Measurements from ENCODE around the gene GNAL.
"Not testable (repeated sequence)": the region's sequence is repeated elsewhere in the genome, so short reads cannot be mapped to it uniquely, and the experiment has no call there.

GNAL gene

DNA sequence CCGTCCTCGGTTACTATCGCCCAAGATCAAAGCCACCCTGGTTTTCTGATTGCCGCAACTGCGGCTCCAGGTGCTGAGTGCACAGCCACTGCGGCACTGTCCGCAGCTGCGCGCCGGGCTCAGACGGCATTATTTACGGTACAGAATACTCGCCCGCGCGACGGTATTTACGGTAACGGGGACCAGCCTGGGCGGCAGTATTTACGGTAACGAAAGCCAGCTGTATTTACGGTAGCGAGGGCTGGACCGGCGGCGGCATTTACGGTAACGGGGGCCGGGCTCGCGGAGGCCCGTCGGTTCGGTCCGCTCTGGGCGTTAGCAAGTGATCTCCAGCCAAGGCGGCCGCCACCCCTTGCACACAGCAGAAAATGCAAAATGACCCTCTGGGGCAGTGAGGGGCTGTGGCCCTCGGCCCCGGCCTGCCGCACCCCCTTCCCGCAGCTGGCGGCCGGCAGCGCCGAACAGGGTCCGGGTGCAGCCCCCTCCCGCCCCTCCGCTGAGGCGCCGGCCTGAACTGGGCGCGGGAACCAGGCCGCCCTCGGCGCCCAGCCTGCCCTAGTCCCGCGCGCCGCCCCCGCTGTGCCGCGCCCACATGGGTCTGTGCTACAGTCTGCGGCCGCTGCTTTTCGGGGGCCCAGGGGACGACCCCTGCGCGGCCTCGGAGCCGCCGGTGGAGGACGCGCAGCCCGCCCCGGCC is at the start of gene GNAL:
GNAL (plus strand) TSS at position 293 of the 697 bp plus-strand sequence; CDS start at position 593, 300 bp downstream.
- peak; percentile 86 for DNase-seq (ENCODE audit: low spot score)

DNA sequence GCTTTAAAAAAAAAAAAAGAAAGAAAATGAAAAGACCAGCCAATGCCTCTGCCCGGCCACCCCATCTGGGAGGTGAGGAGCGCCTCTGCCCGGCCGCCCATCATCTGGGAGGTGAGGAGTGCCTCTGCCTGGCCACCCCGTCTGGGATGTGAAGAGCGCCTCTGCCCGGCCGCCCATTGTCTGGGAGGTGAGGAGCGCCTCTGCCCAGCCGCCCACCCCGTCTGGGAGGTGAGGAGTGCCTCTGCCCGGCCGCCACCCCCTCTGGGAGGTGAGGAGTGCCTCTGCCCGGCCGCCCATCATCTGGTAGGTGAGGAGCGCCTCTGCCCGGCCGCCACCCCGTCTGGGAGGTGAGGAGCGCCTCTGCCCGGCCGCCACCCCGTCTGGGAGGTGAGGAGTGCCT is 41.8 kb upstream of the GNAL start:
- not testable (repeated sequence) for DNase-seq (ENCODE audit: low spot score)

DNA sequence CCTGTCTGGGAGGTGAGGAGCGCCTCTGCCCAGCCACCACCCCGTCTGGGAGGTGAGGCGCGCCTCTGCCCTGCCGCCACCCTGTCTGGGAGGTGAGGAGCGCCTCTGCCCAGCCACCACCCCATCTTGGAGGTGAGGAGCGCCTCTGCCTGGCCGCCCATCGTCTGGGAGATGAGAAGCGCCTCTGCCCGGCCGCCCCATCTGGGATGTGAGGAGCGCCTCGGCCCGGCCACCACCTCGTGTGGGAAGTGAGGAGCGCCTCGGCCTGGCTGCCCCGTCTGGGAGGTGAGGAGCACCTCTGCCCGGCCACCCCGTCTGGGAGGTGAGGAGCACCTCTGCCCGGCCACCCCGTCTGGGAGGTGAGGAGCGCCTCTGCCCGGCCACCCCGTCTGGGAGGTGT is 41.3 kb upstream of the GNAL start:
- DNase-seq (ENCODE audit: low spot score): not testable (repeated sequence)

DNA sequence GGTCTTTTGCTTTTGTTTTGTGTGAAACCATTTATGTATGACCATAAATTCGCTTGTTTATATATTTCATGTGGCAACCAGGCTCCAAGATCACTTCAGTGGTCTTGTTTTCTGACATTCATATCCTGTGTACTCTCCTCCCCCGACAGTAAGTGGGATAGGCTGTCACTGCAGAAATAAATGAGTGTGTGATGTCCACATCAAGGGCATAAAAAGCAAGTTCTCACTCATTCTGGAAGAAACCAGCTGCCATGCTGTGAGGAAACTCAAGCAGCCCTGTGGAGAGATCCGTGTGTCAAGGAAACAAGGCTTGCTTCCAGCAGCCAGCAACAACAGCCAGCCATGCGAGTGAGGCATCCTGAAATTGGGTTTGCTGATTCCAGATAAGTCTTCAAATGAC is 39.2 kb upstream of the GNAL start:
- DNase-seq (ENCODE audit: low spot score): no peak

DNA sequence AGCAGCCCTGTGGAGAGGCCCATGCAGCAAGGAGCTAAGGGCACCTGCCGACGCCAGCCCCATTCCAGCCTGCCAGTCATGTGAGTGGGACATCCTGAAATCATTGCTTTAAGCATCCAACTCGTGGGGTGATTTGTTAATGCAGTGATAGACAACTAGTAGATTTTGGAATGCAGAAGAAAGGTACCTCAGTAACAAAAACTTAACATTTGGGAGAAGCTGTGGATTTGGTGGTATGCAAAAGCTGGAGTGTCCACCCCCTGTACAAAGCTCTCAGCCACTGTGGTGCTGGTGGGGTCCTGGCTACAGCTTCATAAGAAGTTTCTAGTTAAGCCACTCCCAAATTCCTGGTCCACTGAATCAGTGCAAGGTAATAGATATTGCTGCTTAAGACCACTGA is 37.2 kb upstream of the GNAL start:
- DNase-seq (ENCODE audit: low spot score): no peak

DNA sequence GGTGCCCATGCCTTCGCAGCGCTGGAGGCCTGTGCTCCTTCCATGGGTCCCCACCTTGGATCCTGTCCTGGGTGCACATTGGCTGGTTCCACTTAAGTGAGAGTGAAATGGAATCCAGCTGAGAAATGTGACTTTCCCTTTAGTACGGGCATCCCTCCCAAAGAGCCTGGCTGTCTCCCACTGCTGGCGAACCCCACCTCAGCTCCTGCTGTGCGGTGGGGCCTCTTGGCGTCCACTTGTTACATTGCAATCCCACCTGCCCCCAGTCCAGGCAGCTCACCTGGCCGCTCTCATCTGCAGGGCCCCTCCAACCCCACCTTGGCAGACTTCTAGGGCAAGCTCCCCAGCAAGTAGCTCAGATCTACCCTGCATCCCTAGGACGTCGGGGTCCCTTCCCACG is 35.5 kb upstream of the GNAL start:
- no peak for DNase-seq (ENCODE audit: low spot score)

DNA sequence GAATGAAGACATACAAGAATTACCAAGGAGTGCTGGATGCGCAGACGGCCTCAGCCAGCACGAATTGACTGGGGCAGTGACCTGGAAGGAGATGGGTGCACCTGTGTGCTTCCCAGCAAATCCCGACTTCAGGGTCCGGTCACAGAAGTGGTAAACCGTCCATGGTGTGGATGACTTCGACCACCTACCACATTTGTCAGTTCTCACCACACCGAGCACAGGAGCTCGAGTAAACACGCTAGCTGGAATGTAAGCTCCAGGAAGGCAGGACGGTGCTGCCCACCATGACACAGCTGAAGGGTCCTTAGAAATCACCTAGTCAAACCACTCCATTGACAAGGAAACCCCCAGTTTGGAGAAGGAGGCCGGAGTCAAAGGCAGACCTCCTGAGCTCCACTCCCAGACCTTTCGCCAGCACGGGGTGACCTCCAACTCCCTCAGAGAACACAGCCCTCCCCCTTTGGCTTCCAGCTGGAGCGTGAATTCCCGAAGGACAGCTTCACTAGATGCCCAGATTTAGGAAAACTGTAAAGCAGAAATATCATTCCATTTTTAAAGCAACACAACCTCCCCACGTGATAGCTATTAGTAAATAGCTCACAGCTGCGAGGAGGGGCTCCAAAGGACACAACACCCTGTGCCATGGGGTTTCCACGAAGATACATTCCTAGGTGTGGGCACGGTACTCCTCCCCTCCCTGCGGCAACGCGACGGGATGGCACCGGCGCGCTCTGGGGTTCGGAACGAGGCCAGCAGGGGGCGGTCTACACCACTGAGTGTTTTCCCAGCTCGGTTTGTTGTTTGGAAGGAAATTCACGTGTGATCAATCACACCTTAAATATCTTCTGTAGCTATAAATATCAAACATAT is 34.1 kb upstream of the GNAL start:
- DNase-seq (ENCODE audit: low spot score): peak; percentile 84

DNA sequence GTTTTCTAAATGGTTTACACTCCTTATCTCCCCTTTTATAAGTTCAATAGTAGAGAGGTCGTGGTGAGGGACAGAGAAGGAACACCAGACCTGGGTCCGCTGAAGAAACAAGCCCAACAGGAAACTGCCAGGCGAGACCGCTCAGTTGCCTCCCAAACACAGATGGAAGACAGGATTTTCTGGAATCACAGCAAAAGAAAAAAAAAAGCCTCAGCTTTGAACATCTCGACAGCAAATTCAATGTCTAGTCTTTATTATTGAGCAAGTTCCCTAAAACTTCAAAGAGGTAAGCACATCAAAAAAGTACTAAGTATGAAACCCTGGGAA is 33.5 kb upstream of the GNAL start:
- no peak for DNase-seq (ENCODE audit: low spot score)

DNA sequence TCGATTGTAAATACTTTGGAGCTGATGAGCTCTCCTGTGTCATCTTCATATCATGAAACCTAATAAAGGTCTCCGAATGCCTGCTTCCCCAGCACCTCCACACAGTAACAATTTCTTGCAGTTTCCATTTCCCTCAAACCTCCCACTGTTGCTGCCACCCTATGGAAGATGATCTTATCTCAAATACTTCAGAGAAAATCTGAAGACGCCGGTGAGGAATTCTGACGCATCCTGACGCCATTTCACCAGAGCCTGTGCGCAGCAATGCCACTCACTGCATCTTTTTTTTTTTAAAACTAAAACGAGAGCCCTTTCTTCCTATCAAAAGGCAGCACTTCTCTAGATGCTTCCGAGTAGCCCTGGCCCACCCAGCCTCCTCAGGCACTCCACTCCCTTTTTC is 31.9 kb upstream of the GNAL start:
- DNase-seq (ENCODE audit: low spot score): no peak

DNA sequence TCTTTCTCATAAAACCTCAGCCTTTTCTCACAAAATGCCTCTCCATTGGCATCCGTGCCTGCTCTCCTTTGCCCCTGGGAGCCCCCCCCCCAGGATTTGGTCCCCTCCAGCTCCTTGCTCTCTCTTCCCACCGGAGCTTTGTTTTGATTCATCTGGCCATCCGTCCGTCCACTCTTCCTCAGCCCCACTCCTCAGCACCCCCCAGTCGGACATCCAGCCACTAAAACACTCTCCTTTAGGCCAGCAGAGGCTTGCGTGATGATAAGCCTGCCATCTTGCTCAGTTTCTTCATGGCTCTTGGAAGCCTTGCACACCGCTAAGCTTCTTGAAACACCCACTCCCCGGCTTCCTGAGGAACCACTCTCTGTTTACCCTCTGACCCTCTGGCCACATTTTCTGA is 31.5 kb upstream of the GNAL start:
- no peak for DNase-seq (ENCODE audit: low spot score)

DNA sequence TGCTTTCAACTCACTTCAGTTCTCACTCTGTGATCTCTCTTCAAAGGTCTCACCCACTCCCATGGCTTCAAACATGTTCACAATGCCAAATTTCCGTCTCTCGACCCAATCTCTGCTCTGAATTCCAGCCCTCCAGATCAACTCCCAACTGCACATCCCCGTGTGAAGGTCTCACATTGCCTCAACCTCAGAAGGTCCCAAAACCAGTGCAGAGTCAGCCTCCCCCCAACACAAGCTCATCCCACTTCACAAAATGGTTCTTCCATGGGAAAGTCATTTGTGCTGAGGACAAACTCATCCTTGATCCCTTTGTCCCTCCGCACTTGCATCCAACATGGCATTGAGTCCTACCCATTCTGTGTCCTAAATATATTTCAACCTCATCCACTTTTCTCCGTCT is 31.0 kb upstream of the GNAL start:
- no peak for DNase-seq (ENCODE audit: low spot score)

DNA sequence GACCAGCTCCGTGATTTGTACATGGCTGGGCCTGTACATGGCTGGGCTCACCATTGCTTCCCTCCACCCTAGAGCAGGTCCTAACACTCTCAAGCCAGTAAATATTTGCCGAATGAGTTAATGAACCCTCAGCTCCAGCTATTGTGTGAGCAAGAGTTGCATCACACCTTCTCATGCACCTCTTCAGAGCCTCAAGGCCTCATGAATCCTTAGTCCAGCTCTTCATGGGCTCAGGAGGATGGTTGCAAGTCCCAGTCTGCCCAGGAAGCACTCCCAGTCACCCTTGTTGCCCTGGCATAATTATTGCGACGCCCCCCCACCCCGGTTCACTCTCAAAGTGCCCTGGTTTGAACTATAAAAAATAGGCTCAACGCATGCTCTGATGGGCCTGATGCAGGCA is 30.1 kb upstream of the GNAL start:
- no peak for DNase-seq (ENCODE audit: low spot score)

DNA sequence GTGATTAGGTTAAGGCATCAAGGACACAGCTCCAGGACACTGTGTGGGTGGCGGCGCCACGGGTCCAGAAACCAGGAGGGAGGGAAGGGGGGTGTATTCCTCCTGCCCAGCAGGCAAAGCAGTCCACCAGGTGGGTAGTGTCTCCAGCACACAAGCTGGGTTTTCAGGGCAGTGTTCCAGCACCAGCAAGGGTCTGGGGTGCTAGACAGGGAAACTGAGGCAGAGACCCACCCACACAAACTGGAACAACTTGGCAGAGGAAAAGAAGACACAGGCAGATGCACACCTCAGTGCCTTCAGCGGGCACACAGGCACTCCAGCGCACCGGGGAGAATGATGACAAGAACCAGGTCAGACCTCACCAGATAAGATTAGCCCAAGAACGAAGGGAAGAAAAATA is 28.4 kb upstream of the GNAL start:
- DNase-seq (ENCODE audit: low spot score): no peak

DNA sequence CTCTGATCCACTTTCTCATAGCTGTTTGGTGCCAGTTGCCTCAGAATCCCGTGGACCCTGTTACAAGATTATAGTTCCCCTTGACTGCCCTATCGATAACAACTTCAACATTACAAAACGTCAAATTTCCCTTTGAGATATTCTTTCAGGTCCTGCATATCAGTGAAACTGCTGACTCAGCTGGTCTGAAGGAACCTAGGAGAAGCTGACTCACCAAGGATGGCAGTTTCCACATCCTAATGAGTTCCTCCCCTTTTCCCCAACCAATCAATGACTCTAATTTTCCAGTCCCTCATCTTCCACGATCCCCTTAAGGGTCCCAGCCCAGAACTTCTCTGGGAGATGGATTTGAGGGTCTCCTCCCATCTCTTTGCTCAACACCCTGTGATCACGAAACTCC is 27.6 kb upstream of the GNAL start:
- no peak for DNase-seq (ENCODE audit: low spot score)

DNA sequence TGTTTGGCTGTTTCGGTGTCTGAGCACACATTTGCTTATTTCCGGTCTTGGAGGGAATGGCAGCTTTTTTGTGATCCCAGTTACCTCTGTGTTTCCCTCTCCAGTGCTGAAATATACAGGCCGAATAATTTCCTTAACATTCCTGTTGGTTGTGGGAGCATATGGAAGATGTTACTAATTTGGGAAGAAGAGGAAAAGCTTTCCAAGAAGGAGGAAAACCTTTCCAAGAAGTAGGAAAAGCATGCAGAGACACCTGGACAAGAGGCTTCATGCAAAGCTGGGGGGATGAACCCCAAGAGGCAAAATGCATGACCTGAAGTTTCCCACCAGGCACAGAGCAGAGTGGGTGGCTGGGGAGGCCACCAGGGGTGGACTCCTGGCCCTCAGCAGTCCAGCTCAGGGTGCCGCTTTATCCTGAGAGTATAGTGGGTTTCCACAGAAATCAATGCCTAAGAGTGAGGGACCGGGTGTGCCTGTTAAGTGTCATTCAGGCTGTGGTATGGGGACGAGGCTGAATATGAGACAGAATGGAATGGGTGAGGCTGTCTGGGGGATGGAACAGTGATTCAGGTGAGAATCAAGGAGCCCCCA is 25.5 kb upstream of the GNAL start:
- no peak for DNase-seq (ENCODE audit: low spot score)

DNA sequence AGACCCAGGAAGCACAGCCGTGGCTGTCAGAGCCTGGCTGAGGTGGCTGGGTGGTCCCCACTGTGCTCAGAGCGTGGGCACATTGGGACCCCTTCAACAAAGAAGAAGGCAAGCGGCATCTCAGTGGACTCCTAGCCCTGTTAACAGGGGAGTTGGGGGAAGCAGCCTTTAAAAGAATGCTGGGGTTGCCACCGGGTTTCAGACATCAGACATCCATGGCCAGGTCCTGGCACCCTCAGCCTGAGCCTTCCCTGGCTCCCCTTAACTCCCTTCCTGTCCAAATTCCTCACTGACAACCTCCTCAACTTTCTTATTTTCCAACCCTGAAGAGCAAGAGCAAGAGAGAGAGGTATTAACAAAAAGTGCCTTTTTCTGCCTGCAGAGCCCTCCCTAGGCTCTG is 24.8 kb upstream of the GNAL start:
- DNase-seq (ENCODE audit: low spot score): no peak

DNA sequence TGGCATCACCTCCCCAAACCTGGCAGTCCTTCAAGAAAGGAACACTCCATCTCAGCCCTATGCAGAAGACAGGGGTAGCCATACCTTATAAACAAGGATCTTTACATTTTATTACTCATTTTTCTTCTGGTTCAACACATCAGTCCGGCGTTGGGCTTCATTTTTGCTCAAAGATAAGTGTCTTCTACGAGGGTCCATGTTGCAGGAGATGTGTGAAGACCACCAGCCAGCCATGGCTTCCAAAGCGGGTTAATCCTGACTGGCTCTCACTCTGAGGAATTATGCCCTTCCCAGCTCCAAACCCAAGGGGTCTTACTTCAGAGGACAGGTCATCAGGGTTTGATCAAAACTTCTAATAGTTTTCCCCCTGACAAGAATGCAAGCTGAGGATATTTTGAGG is 23.9 kb upstream of the GNAL start:
- DNase-seq (ENCODE audit: low spot score): no peak

DNA sequence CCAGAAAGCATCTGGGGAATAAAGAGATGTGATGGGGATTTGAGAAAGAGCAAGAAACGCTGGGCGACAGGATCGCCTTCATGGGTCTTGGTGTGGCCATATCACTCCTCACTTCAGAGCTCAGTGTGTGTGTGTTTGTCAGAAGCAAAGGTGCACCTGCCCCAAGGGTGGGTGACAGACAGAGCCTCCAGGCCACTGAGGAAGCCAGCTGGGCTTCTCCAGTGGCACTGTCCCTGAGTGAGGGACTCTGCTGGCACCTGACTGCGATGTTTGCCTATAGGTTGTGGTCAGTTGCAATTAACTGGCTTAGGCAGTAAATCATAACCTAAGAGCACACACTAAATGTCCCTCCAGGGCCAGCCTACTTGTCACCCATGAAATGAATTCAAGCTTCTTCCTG is 23.5 kb upstream of the GNAL start:
- no peak for DNase-seq (ENCODE audit: low spot score)

DNA sequence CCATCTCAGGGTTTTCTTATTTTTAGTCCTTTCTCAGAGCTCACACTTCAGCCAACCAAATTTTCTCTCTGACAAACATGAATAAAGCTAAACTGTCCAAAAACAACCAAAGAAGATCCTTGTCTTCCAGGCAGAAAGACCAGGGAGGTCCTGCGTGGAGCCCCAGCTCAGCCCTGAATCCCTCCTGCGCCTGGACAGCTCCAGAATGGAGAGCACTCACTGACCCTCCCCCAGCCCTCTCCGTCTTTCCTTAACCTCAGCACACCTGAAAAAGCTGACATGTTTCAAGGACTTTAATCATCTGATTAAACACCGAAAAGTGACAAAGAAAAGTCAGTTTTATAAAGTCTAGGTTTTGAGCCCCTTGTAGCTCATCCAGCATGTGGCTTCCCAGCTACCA is 22.9 kb upstream of the GNAL start:
- DNase-seq (ENCODE audit: low spot score): no peak

DNA sequence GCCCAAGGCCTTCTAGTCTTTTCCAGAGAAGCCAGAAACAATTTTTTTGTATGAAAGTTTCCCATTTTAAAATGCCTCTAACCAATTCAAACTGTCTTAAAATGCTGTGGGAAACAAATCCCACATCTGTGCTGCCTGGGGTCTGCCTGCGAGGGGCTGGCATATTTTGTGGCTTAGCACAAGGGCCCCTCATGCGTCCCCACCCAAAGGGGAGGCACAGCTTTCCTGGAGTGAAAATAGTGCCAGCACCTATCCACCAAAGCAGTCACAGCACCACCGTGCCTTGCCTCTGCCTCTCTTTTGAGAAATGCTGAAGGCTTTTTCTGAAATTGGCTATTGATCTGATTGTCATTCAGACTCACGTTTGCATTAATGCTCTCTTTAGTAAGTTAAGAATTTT is 22.2 kb upstream of the GNAL start:
- DNase-seq (ENCODE audit: low spot score): no peak

DNA sequence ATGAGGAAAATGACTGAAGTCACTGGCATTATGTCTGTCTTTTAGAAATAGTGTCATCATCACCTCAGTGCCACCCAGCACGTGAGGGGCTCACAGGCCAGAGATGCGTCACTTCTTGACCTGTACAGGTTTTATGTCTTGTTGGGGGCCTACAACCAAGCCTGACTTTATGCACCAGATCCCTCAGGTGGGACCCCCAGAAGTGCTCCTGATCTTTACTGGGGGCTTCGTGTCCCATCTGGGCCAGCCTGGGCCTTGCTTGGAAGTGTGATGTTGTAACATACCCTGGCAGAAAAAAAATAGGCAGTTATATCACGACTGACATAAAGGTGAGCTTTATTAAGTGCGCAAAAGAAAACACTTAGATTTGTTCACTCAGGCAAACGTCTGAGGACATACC is 21.5 kb upstream of the GNAL start:
- no peak for DNase-seq (ENCODE audit: low spot score)

DNA sequence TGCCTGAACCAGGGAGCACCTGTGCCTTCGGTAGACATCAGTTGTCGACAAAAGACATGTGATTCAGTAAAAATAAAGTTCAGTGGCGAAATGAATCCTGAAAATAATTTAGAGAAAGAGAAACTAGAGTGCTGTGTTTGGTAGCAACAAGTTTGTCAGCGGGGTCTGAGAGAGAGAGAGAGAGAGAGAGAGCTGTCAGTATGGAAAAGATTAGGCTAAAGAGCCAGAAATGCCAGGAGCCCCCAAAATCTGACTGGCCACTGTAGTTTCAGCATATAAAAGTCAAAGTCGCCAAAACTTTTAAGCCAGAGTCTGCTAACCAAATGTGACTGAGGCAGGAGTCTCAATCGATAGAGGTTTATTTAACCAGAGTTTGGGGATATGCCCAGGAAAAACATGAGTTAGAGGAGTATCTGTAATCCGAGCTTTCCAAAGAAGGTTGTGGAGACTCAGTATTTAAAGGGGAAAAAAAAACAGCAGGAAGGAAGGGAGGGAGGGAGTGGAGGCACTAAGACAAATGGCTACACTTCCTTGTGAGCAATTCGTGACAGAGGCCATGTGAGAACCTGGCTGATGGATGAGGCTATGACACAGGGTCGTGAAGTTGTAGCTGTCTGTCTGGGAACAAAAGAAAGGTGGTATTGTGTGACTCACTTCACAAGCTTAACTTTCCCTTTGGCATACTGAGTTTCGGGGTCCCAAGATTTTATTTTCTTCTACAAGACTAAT is 20.5 kb upstream of the GNAL start:
- DNase-seq (ENCODE audit: low spot score): no peak

Data from GM03348 (cell line).